Stomach (tissue), 9 donors: Measurements from ENCODE around the gene RPL18. TPM values are rescaled to one million over a fixed set of nuclear protein-coding genes. Genes with fewer than 3 reads are reported as not detected.

ENCODE experiments used
- DNase-seq, 2 donors: peaks; one replicate each; pipeline versions ENCODE4 v3.0.0 to v3.0.0-alpha.2; 2013 to 2019
- H3K27ac ChIP-seq, 5 donors: fragments of 200-600 bp in 4 of 5; sonication (generic) in 4 of 5; one replicate each; pipeline ENCODE4 v1.5.1; 2013 to 2019; ENCODE audit warnings: mild to moderate bottlenecking in 1 of 5, moderate library complexity in 1 of 5
- H3K27me3 ChIP-seq, 3 donors: fragments of 200-600 bp; sonication (generic); one replicate each; pipeline ENCODE4 v1.5.1; 2017 to 2019; ENCODE audit warnings: mixed run types in 1 of 3
- H3K36me3 ChIP-seq, 4 donors: fragments of 200-600 bp; sonication (generic); 1 replicate in 3 of 4; 2 replicates in 1 of 4; pipeline ENCODE4 v1.5.1; 2016 to 2019
- H3K4me1 ChIP-seq, 4 donors: fragments of 200-600 bp; sonication (generic); one replicate each; pipeline ENCODE4 v1.5.1; 2016 to 2019
- H3K4me3 ChIP-seq, 4 donors: fragments of 200-600 bp; sonication (generic) in 3 of 4; one replicate each; pipeline ENCODE4 v1.5.1; 2016 to 2019; ENCODE audit warnings: mild to moderate bottlenecking in 1 of 4
- H3K9me3 ChIP-seq, 4 donors: fragments of 200-600 bp; sonication (generic); one replicate each; pipeline ENCODE4 v1.5.1; 2016 to 2019
- CTCF ChIP-seq, 7 experiments: fragments of 450-650 bp in 4 of 7; fragments of 200-600 bp in 3 of 7; sonication (generic) in 3 of 7; IDR thresholded peaks; one replicate each; pipeline ENCODE4 v1.5.1; 2016 to 2019; ENCODE audit warnings: antibody characterized with exemption in 7 of 7, control low read depth in 2 of 7, mild to moderate bottlenecking in 1 of 7
- EP300 ChIP-seq: sonication (generic); formaldehyde crosslinking; IDR thresholded peaks from one replicate; pipeline ENCODE4 v1.6.1; 2017; ENCODE audit warnings: antibody characterized with exemption
- POLR2A ChIP-seq, 4 donors: fragments of 450-650 bp; IDR thresholded peaks; one replicate each; pipeline ENCODE4 v1.6.1; 2016; ENCODE audit warnings: antibody characterized with exemption in 4 of 4, control low read depth in 2 of 4, mild to moderate bottlenecking in 1 of 4, moderate library complexity in 1 of 4
- POLR2AphosphoS5 ChIP-seq, 3 donors: sonication (generic); formaldehyde crosslinking; IDR thresholded peaks; one replicate each; pipeline ENCODE4 v1.6.1; 2016; ENCODE audit warnings: antibody characterized with exemption in 3 of 3
- whole genome bisulfite sequencing, 5 donors: extraction: QIAGEN DNeasy Blood & Tissue Kit in 3 of 5; methylation state at CpG; one replicate each; pipeline versions ENCODE4 v1.1.5 to v1.1.7; 2013 to 2018; 5-methylcytosine and 5-hydroxymethylcytosine counted together
- intact Hi-C: fragments of 100-400 bp; cut with DNase I; formaldehyde crosslinking; loops from one replicate; pipeline ENCODE4 v1.15.1; 2023; ENCODE audit warnings: low total_unique reads
- polyA plus RNA-seq, 3 donors: library from polyadenylated mRNA; stranded (reverse); fragments of 200-250 nt; gene quantifications; one replicate each; pipeline ENCODE4 v1.2.3, GENCODE V29; 2013
- total RNA-seq, 5 donors: library from RNA; depleted of rRNA; stranded (reverse); fragments of >200 nt; gene quantifications; one replicate each; pipeline versions ENCODE4 v1.1.0 to v1.2.3, GENCODE V29; 2014 to 2016
- donor health status: healthy with polysubstance abuse.
- donor health status: Bipolar disorder and iron deficiency.
- donor health status: healthy.

Gene RPL18
- total and polyA plus RNA-seq, 8 donors: 1,272 to 3,739 (median 2,415) TPM

- Histone ChIP-seq H3K4me3 (peak overlapping the region; percentile 50 to 65 (median 57)), H3K9me3 (no peaks in the 10 kb centered on the region), H3K27ac (peak overlapping the region; percentile 79 to 95 (median 92)), H3K27me3 (no peaks in the 10 kb centered on the region), H3K4me1 (peaks cover 14 to 37% (median 28%) of the 10 kb centered on the region in 4 donors), H3K36me3 (no peaks in the 10 kb centered on the region)
- WGBS, 5 donors: 1 to 5% (median 4%) methylated on average over 16 to 25 of the region's 25 CpGs
- intact Hi-C loops: loop anchor here (10.0 kb wide), 1 partner anchor 100 kb away; the partner anchor contains the start of genes IZUMO1 and RASIP1
- peak; percentile 83 to 92 for DNase-seq
- TF ChIP-seq EP300 (no peak), POLR2A (IDR thresholded peaks at IDR 0.05) (no peak), POLR2AphosphoS5 (IDR thresholded peaks at IDR 0.05) (no peak), CTCF (IDR thresholded peaks at IDR 0.05) (no peak)
Measured at GRCh38 chr19:48644839-48645619, 26.1 kb upstream of the RPL18 start.

GRCh38 chr19:48644355-48644754, 25.4 kb upstream of the RPL18 start:
- Histone ChIP-seq H3K27ac (peak overlapping the region in 2 of 5 donors; percentile 93 to 95), H3K4me1 (peaks cover 19 to 44% (median 31%) of the 10 kb centered on the region in 4 donors), H3K27me3 (no peaks in the 10 kb centered on the region), H3K36me3 (no peaks in the 10 kb centered on the region), H3K9me3 (no peaks in the 10 kb centered on the region), H3K4me3 (peak overlapping the region; percentile 50 to 65 (median 57))
- intact Hi-C loops: loop anchor here (10.0 kb wide), 1 partner anchor 100 kb away; the partner anchor contains the start of genes IZUMO1 and RASIP1
- TF ChIP-seq POLR2A (IDR thresholded peaks at IDR 0.05) (no peak), CTCF (IDR thresholded peaks at IDR 0.05) (no peak), EP300 (no peak), POLR2AphosphoS5 (IDR thresholded peaks at IDR 0.05) (no peak)
- WGBS, 5 donors: 71 to 80% (median 76%) methylated on average over 4 of the region's 4 CpGs
- DNase-seq: peak in 1 of 2 donors; percentile 39

DNA sequence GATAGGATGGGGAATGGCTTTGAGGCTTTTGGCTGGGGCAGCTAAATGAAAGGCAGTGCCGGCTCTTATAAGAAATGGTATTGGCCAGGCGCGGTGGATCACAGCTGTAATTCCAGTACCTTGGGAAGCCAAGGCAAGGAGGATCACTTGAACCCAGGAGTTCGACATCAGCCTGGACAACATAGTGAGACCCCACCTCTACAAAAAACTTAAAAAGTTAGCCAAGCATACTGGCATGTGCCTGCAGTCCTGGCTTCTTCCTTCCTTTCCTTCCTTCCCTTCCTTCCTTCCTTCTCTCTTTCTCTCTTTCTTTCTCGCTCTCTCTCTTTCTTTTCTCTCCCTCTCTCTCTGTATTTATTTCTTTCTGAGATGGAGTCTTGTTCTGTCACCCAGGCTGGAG, 23.9 kb upstream of the RPL18 start:
- 85 to 100% (median 89%) methylated on average over 5 of the region's 5 CpGs for WGBS, 5 donors
- intact Hi-C loops: loop anchor here (10.0 kb wide), 1 partner anchor 102 kb away; the partner anchor contains the start of genes IZUMO1 and RASIP1

More for the DNA sequence above, 23.9 kb upstream of the RPL18 start:
- H3K36me3 ChIP-seq: no peaks in the 10 kb centered on the region
- H3K4me3 ChIP-seq: no peak overlapping the region
- DNase-seq: no peak
- H3K27me3 ChIP-seq: no peaks in the 10 kb centered on the region
- no peaks in the 10 kb centered on the region for H3K9me3 ChIP-seq
- no peak overlapping the region for H3K27ac ChIP-seq
- H3K4me1 ChIP-seq: peaks cover 26 to 55% (median 43%) of the 10 kb centered on the region in 4 donors
- TF ChIP-seq POLR2A (IDR thresholded peaks at IDR 0.05): no peak
- no peak for TF ChIP-seq EP300
- TF ChIP-seq CTCF (IDR thresholded peaks at IDR 0.05): no peak
- no peak for TF ChIP-seq POLR2AphosphoS5 (IDR thresholded peaks at IDR 0.05)
